GM19455 (cell line): ENCODE results near the gene MAOA.

ENCODE experiments used
- ATAC-seq: cut with Tn5 transposase; IDR thresholded peaks from one replicate; pipeline ENCODE4 v1.9.1; 2021; ENCODE audit not compliant: unreplicated experiment

MAOA gene

DNA sequence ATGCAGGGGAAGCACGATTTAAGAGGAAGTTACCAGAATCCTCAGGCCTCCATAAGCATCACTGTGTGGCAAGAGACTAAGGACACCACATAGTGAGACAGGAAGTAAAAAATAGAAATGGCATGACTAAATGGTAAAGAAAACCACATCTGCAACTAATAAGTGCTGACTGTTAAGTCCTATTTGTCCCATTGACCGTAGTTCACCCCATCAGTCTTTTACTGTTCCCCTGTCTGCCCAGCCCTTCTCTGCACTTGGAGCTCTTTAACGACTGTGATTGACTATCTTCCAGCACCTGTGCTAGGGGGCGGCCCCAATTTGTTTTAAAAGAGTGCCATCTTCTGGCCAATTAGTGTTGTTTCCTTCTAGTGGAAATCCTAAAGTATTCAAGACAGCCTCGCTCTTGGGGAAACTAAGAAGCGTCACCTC is 94.2 kb downstream of the MAOA start:
- ATAC-seq = peak; percentile 68

DNA sequence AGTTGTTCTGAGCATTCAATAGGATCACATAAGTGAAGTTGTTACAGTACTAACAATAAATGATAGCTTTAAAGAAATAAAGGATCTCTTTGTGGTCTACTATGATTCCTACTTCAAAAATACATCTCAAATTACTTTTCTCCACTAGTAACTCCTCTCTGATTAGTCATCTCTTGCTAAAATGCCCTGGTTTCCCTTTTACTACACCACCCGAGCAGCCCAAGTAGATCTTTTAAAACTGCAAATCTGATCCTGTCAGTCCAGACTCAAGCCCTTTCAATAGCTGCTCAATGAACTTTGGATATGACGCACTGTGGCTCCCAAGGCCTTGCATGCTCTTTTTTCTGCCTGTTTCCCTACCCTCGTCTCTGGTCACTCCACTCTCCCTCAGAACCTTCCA is 97.5 kb downstream of the MAOA start:
- no peak for ATAC-seq

DNA sequence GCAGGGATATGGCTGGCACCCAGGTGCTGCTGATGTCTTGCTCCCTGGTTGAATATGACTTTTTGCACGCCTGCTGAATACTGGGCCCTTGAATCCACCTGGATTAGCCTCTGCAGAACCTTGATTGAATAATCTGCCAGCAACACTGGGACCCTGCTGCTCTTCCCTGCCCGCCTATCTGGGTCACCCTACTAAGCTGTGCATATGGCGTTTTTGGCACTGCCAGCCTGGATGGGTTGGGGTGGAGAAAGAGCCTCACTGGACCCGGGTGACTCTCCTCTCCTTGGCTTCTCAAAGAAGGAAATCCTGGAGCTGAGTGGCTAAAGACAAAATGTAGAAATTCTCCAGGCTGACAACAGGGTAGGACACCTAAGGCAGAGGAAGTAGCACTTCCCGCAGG is 100.0 kb downstream of the MAOA start:
- no peak for ATAC-seq

DNA sequence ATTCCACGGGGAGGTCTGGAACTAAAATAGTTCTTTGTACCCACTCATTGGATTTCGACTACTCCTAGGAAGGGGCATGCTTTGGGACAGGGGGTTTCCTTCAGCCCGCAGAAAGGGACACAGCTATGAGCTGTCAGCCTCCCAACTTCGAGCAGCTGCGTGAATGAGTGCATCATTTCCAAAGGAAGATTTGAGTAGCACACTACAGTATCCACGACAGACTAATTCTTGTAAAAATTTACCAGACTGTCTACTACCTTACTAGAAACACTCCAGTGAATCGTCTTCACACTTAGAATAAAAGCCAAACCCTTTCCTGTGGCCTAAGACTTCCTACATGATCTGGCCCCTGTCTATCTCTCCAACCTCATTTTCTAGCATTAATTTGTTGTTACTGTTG is 101.9 kb downstream of the MAOA start:
- ATAC-seq = no peak

DNA sequence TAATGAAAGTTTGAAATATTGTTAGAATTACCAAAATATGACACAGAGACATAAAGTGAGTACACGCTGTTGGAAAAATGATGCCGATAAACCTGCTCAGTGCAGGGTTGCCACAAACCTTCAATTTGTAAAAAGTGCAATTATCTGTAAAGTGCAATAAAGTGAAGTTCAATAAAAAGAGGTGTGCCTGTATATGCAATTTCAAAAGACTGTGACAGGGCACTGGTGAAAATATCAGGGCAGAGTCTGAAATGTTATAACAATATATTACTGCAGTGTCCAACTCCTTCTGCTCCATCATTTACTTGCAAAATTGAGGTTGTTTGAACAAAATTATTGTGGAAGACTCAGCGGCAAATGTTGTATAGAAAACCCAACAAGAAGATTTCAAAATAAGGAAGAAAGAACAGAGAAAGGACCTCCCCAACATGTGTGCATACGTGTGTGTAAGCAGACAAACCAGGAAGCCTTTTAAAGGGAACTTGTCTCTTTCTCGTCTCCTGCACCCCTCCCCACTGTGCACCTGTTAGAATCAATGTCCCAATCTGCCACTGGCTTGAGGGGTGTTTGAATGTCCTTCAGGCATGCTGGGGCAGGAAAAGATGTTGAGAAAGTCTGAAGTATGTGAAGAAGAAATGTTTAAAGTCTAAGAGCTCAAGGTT is 130.0 kb downstream of the MAOA start:
- ATAC-seq = no peak
